OCI-LY3 (cell line): ENCODE results near the gene PIP4K2B.

Experiments used
- CTCF ChIP-seq: fragments of 200-600, 300-600 bp; sonication (generic); IDR thresholded peaks from 2 replicates; pipeline ENCODE4 v1.5.1; 2014; ENCODE audit warnings: antibody characterized with exemption, low read length, low read depth
- EZH2phosphoT487 ChIP-seq: fragments of 200-600 bp; shearing (Covaris generic); IDR thresholded peaks from 2 replicates; pipeline ENCODE4 v1.6.1; 2018; ENCODE audit warnings: antibody characterized with exemption, mixed run types, low read depth

DNA sequence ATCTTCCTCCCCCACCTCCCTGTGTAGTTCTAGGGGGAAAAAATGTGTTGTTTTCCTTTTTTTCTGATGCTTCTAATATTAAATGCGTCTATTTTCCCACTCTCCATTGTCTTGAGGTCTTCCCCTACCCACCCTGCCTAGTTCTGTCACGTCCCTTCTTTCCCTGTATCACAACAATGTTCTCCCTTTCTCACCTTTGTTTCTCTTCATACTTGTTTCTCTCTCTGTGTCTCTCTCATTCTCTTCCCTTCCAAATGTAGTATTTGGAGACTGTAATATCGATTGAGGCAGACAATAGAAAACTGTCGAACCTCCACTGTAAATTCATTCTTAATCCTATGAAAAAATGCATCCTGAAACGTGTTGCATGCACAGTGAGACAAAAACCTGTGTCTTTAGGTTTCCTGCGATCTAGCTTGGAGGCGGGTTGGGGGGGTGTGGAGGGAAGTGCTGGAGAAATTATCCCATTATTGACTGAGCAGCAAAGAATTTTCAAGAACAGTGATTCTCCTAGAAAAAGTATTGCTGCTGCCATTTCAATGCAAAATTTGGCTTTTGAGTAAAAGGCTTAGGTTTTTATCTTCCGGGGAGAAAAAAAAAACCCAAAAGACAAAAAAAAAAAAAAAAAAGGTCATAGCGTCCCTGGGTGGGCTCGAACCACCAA lies 48.1 kb downstream of the PIP4K2B start:
- no peak for TF ChIP-seq CTCF
- TF ChIP-seq EZH2phosphoT487: no peak
